ENCODE data around the gene LEMD3.

- TF ChIP-seq FOXA1 (IDR thresholded peaks at IDR 0.05) (no peak), SP1 (IDR thresholded peaks at IDR 0.05) (no peak), L3MBTL2 (conservative IDR thresholded peaks at IDR 0.05) (no peak), FOXM1 (IDR thresholded peaks at IDR 0.05; ENCODE audit: borderline replicate concordance) (no peak), BHLHE40 (IDR thresholded peaks at IDR 0.05; ENCODE audit: borderline replicate concordance) (no peak), FOXK2 (IDR thresholded peaks at IDR 0.05) (no peak), TARDBP (IDR thresholded peaks at IDR 0.05) (no peak), SUZ12 (IDR thresholded peaks at IDR 0.05) (no peak)
Observed at GRCh38 chr12:65208964-65209654, 39.7 kb downstream of the LEMD3 start.
